ENCODE measurements around the gene PLEKHA3. TPM values are rescaled to one million over a fixed set of nuclear protein-coding genes. Genes with fewer than 3 reads are reported as not detected.

The PLEKHA3 gene
- 10 to 100 TPM; 13.0 to 22.5 (median 19.7) TPM for total RNA-seq
- polyA plus RNA-seq: 1 to 10 TPM; 1.8 to 4.2 (median 2.3) TPM

- TF ChIP-seq POLR2AphosphoS5 (IDR thresholded peaks at IDR 0.05) (peak; percentile 63 to 91 (median 85)), EP300 (IDR thresholded peaks at IDR 0.05) (peak in 1 of 4 donors; percentile 21), POLR2A (IDR thresholded peaks at IDR 0.05) (peak; percentile 22 to 74)
- TF ChIP-seq, protein P1, sequence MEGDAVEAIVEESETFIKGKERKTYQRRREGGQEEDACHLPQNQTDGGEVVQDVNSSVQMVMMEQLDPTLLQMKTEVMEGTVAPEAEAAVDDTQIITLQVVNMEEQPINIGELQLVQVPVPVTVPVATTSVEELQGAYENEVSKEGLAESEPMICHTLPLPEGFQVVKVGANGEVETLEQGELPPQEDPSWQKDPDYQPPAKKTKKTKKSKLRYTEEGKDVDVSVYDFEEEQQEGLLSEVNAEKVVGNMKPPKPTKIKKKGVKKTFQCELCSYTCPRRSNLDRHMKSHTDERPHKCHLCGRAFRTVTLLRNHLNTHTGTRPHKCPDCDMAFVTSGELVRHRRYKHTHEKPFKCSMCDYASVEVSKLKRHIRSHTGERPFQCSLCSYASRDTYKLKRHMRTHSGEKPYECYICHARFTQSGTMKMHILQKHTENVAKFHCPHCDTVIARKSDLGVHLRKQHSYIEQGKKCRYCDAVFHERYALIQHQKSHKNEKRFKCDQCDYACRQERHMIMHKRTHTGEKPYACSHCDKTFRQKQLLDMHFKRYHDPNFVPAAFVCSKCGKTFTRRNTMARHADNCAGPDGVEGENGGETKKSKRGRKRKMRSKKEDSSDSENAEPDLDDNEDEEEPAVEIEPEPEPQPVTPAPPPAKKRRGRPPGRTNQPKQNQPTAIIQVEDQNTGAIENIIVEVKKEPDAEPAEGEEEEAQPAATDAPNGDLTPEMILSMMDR (IDR thresholded peaks at IDR 0.05): no peak
- intact Hi-C loops (cut with DNase I): loop anchor here (2.0 kb wide), 1 partner anchor 42 kb away; no protein-coding TSS in a partner anchor
- Histone ChIP-seq H3K27me3 (no peaks in the 10 kb centered on the region), H3K4me1 (peaks cover 0 to 62% (median 56%) of the 10 kb centered on the region in 4 donors), H3K9me3 (no peaks in the 10 kb centered on the region), H3K4me3 (peak within 1 kb of the TSS; percentile 72 to 97 (median 91)), H3K36me3 (no peaks in the 10 kb centered on the region), H3K27ac (peak within 1 kb of the TSS; percentile 88 to 95 (median 92))
- peak; percentile 99 for DNase-seq
- WGBS, 2 donors: 0 to 1% methylated on average over 92 of the region's 92 CpGs
These were observed at the start of gene PLEKHA3 for GRCh38 chr2:178480227-178481181. Gene PLEKHA3, plus strand, starts transcription at chr2:178480457. Its CDS starts 413 bp downstream, at chr2:178480870.

DNA sequence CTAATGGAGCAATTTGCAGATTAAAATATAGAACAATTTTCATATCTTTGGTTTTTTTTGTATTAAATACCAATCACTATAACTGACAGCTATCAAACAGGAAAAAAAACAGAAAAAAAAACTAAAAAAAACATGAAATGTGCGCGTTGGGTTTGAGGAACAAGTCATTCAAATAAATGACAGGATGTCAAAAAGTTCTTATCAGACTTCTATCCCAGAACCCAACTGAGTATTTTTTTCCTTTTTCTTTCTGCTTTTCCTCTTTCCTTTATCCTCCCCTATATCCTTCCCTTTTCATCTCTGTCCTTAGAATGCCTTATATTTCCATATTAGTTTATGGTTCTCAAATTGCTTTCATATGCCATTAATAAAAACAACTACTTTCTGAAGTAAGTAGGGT lies 43.6 kb upstream of the PLEKHA3 start:
- H3K27me3 ChIP-seq: no peaks in the 10 kb centered on the region
- no peak for DNase-seq
- TF ChIP-seq POLR2AphosphoS5 (IDR thresholded peaks at IDR 0.05): no peak
- no peak for TF ChIP-seq POLR2A (IDR thresholded peaks at IDR 0.05)
- TF ChIP-seq, protein P1 (IDR thresholded peaks at IDR 0.05): no peak
- no peak for TF ChIP-seq EP300 (IDR thresholded peaks at IDR 0.05)
- H3K9me3 ChIP-seq: no peaks in the 10 kb centered on the region
- no peak overlapping the region for H3K4me3 ChIP-seq
- H3K27ac ChIP-seq: no peak overlapping the region
- intact Hi-C loops (cut with DNase I): no loop called here
- 98% methylated on average over 2 of the region's 2 CpGs for WGBS, 2 donors
- peaks cover 27 to 97% (median 43%) of the 10 kb centered on the region in 4 donors for H3K36me3 ChIP-seq
- H3K4me1 ChIP-seq: no peaks in the 10 kb centered on the region

GRCh38 chr2:178441426-178441825 lies 38.8 kb upstream of the PLEKHA3 start:
- no peaks in the 10 kb centered on the region for H3K4me1 ChIP-seq
- H3K9me3 ChIP-seq: no peaks in the 10 kb centered on the region
- DNase-seq: no peak
- intact Hi-C loops (cut with DNase I): no loop called here
- no peaks in the 10 kb centered on the region for H3K27me3 ChIP-seq
- peaks cover 24 to 97% (median 50%) of the 10 kb centered on the region in 4 donors for H3K36me3 ChIP-seq
- H3K4me3 ChIP-seq: no peak overlapping the region
- TF ChIP-seq, protein P1 (IDR thresholded peaks at IDR 0.05): no peak
- TF ChIP-seq EP300 (IDR thresholded peaks at IDR 0.05): no peak
- no peak for TF ChIP-seq POLR2AphosphoS5 (IDR thresholded peaks at IDR 0.05)
- no peak for TF ChIP-seq POLR2A (IDR thresholded peaks at IDR 0.05)
- 86 to 95% methylated on average over 2 of the region's 2 CpGs for WGBS, 2 donors
- H3K27ac ChIP-seq: no peak overlapping the region

- TF ChIP-seq, protein P1 (IDR thresholded peaks at IDR 0.05): no peak
- TF ChIP-seq POLR2AphosphoS5 (IDR thresholded peaks at IDR 0.05): no peak
- TF ChIP-seq POLR2A (IDR thresholded peaks at IDR 0.05): no peak
- TF ChIP-seq EP300 (IDR thresholded peaks at IDR 0.05): no peak
- peak overlapping the region in 1 of 4 donors; percentile 94 for H3K4me3 ChIP-seq
These were observed 31.1 kb upstream of the PLEKHA3 start for GRCh38 chr2:178448968-178449661.

More at GRCh38 chr2:178448968-178449661, 31.1 kb upstream of the PLEKHA3 start:
- peaks cover 0 to 45% (median 19%) of the 10 kb centered on the region in 4 donors for H3K36me3 ChIP-seq
- no peaks in the 10 kb centered on the region for H3K9me3 ChIP-seq
- peak overlapping the region in 3 of 4 donors; percentile 97 to 98 (median 98) for H3K27ac ChIP-seq
- 72 to 83% methylated on average over 4 of the region's 4 CpGs for WGBS, 2 donors
- intact Hi-C loops (cut with DNase I): no loop called here
- no peak for DNase-seq
- no peaks in the 10 kb centered on the region for H3K27me3 ChIP-seq
- H3K4me1 ChIP-seq: peaks cover 0 to 39% (median 33%) of the 10 kb centered on the region in 4 donors
